GM10847 (cell line): ENCODE measurements around the gene TAX1BP3.

Experiments
- POLR2A ChIP-seq: IDR thresholded peaks from 2 replicates; pipeline ENCODE4 v1.6.1; 2011; ENCODE audit not compliant: insufficient read length; ENCODE audit errors: extremely low read depth

The TAX1BP3 gene

DNA sequence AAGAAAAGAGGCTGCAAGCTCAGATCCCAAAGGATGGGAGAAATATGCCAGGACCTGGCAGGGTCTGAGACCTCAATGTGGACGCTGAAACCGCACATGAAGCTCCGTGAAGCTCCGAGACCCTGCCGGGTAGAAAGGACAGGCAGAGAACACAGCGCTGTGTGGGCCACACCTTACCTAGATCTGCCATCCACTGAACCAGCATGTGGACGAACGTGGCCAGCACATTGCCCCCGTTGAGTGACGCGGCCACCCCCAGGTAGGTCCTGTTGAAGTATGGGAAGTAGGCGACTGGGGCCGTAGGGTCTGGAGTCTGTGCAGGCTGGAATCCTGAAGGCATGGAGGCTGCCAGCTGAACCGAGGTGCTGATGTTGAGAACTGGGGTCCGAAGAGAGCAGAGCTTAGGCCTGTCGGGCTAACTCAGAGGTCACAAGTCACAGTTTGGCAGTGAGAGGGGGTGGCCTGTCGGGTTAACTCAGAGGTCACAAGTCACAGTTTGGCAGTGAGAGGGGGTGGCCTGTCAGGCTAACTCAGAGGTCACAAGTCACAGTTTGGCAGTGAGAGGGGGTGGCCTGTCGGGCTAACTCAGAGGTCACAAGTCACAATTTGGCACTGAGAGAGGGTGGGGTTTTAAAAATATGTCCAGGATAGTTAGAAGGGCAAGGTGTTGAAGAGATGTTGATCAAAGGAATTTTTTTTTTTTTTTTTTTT, 53.1 kb downstream of the TAX1BP3 start:
- no peak for TF ChIP-seq POLR2A

DNA sequence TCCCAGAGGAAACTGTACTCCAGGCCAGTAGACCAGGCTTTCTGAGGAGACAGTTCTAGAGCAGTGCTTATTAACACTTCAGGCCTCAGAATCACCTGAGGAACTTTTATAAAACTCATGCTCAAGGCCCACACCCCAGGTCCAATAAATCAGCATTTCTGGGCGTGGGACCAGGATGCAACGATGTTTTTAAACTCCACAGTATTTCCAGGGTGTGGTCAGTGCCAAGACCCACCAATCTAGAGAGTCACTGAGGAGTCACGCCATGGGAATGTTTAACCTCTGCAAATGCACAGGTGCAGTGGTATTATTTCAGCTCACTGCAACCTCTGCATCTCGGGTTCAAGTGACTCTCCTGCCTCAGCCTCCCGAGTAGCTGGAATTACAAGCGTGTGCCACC, 55.3 kb downstream of the TAX1BP3 start:
- TF ChIP-seq POLR2A: no peak
